ENCODE data around the gene PDF. TPM values are rescaled to one million over a fixed set of nuclear protein-coding genes. Genes with fewer than 3 reads are reported as not detected.

PDF gene
- total and polyA plus RNA-seq, 2 of the 13 experiments (the other 11 are each of a cell fraction or from before 2014, with no cell fraction given): 12.4 to 48.8 TPM

DNA sequence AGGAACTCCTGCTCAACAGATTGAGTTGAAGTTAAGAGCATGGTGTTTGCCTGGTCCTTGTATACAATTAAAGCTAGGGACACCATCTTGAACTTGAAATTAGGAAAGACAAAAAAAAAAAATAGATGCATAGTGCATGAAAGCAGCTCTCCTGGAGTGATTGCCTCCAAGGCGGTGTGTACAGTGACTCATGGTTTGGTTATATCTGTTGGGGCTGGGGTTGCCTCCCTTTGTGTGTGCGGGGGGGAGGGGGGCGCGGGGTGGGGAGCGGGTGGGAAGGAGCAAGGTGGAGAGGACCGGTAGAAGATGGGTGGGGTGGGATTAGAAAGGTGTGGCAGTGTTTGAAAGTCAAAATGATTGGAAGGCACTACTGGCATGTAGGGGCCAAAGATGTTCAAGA, 17.8 kb upstream of the PDF start (continued):
- TF ChIP-seq STAT6 (CRISPR knock-in tag; IDR thresholded peaks at IDR 0.05; ENCODE audit: borderline replicate concordance): no peak
- TF ChIP-seq, protein P1, sequence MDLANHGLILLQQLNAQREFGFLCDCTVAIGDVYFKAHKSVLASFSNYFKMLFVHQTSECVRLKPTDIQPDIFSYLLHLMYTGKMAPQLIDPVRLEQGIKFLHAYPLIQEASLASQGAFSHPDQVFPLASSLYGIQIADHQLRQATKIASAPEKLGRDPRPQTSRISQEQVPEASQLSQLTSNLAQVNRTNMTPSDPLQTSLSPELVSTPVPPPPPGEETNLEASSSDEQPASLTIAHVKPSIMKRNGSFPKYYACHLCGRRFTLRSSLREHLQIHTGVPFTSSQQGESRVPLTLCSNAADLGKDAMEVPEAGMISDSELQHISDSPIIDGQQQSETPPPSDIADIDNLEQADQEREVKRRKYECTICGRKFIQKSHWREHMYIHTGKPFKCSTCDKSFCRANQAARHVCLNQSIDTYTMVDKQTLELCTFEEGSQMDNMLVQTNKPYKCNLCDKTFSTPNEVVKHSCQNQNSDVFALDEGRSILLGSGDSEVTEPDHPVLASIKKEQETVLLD (CRISPR knock-in tag; IDR thresholded peaks at IDR 0.05; ENCODE audit: low read depth): no peak
- TF ChIP-seq ZBTB14 (CRISPR knock-in tag; IDR thresholded peaks at IDR 0.05): no peak
- no peak for TF ChIP-seq ZNF615 (CRISPR knock-in tag; IDR thresholded peaks at IDR 0.05; ENCODE audit: borderline replicate concordance)
- no peak for TF ChIP-seq TARDBP (CRISPR knock-in tag; IDR thresholded peaks at IDR 0.05)
- no peak for TF ChIP-seq ZNF792 (CRISPR knock-in tag; IDR thresholded peaks at IDR 0.05)
- no peak for TF ChIP-seq ZNF674 (CRISPR knock-in tag; IDR thresholded peaks at IDR 0.05; ENCODE audit: low read depth)
- no peak for TF ChIP-seq HMGXB3 (CRISPR knock-in tag; IDR thresholded peaks at IDR 0.05; ENCODE audit: borderline replicate concordance)
- TF ChIP-seq MXD1 (CRISPR knock-in tag; IDR thresholded peaks at IDR 0.05): no peak
- TF ChIP-seq ZMAT3 (CRISPR knock-in tag; conservative IDR thresholded peaks at IDR 0.05): no peak
- TF ChIP-seq SSRP1 (CRISPR knock-in tag; IDR thresholded peaks at IDR 0.05): no peak
- no peak for TF ChIP-seq MBNL3 (CRISPR knock-in tag; conservative IDR thresholded peaks at IDR 0.05)
